H1 (cell line): Measurements from ENCODE around the gene MTX1. TPM values are rescaled to one million over a fixed set of nuclear protein-coding genes. Genes with fewer than 3 reads are reported as not detected.

Experiments
- CTCF ChIA-PET: fragments of 300-600 bp; sonication (Branson Sonifier 250); formaldehyde crosslinking; loops from one replicate; lab custom pipeline; 2021; ENCODE audit not compliant: partially characterized antibody; lab: Charles Lee
- POLR2A ChIA-PET: fragments of 300-600 bp; sonication (Branson Sonifier 250); formaldehyde crosslinking; loops from one replicate; lab custom pipeline; 2021; ENCODE audit warnings: inconsistent platforms; ENCODE audit not compliant: partially characterized antibody; lab: Charles Lee
- DNase-seq, 2 experiments: peaks; one replicate each; pipeline versions ENCODE4 v3.0.0 to v3.0.0-alpha.2; 2010 to 2022; ENCODE audit warnings: low spot score in 2 of 2, low read depth in 1 of 2, mixed read lengths in 1 of 2
- FAIRE-seq: peaks from 2 replicates; lab custom pipeline; 2011; peaks lifted over from hg19 to GRCh38; lab: Jason Lieb, UNC
- H2AFZ ChIP-seq: 2 replicates; pipeline ENCODE4 v1.8.1; 2012; ENCODE audit warnings: low read length, inconsistent platforms
- H2AK5ac ChIP-seq: 2 replicates; pipeline ENCODE4 v1.6.1; 2013; ENCODE audit warnings: low read depth, low read length
- H2BK120ac ChIP-seq: replicated peaks from 2 replicates; pipeline ENCODE3; 2013; ENCODE audit warnings: low read depth, low read length, inconsistent platforms
- H2BK12ac ChIP-seq: 2 replicates; pipeline ENCODE4 v1.6.1; 2013; ENCODE audit warnings: low read depth, low read length
- H2BK15ac ChIP-seq: 2 replicates; pipeline ENCODE4 v1.6.1; 2013; ENCODE audit warnings: low read length
- H2BK20ac ChIP-seq: 2 replicates; pipeline ENCODE4 v1.6.1; 2013; ENCODE audit warnings: low read length
- H2BK5ac ChIP-seq: 2 replicates; pipeline ENCODE4 v1.6.1; 2013; ENCODE audit warnings: low read depth, low read length
- H3K14ac ChIP-seq: 2 replicates; pipeline ENCODE4 v1.6.1; 2013; ENCODE audit warnings: inconsistent platforms; ENCODE audit not compliant: insufficient read length
- H3K18ac ChIP-seq: 2 replicates; pipeline ENCODE4 v1.6.1; 2013; ENCODE audit warnings: low read length; ENCODE audit errors: extremely low read depth
- H3K23ac ChIP-seq: 2 replicates; pipeline ENCODE4 v1.6.1; 2013; ENCODE audit warnings: inconsistent platforms; ENCODE audit not compliant: insufficient read length
- H3K23me2 ChIP-seq: 2 replicates; pipeline ENCODE4 v1.6.1; 2013; ENCODE audit warnings: low read depth, low read length
- H3K27ac ChIP-seq: 2 replicates; pipeline ENCODE4 v1.6.1; 2011; ENCODE audit warnings: low read depth, low read length, inconsistent platforms
- H3K27me3 ChIP-seq, 4 experiments: replicated peaks in 1 of 4; 1 replicate in 1 of 4; 2 replicates in 3 of 4; pipeline versions ENCODE4 v1.6.1 to v1.8.1; 2011 to 2013; ENCODE audit warnings: low read length in 3 of 4, mild to moderate bottlenecking in 3 of 4, inconsistent platforms in 2 of 4, mixed read lengths in 2 of 4, moderate library complexity in 1 of 4; ENCODE audit not compliant: control insufficient read depth in 3 of 4, insufficient read depth in 3 of 4; ENCODE audit errors: extremely low read depth in 1 of 4
- H3K36me3 ChIP-seq, 4 experiments: 2 replicates each; pipeline versions ENCODE4 v1.6.1 to v1.8.1; 2011 to 2013; ENCODE audit warnings: mild to moderate bottlenecking in 4 of 4, low read length in 3 of 4, moderate library complexity in 2 of 4, control low read depth in 1 of 4, inconsistent platforms in 1 of 4; ENCODE audit not compliant: insufficient read depth in 4 of 4, control insufficient read depth in 2 of 4
- H3K4ac ChIP-seq: replicated peaks from 2 replicates; pipeline ENCODE3; 2013; ENCODE audit warnings: low read length, low read depth, mixed read lengths, inconsistent platforms; ENCODE audit not compliant: insufficient read length
- H3K4me1 ChIP-seq, 4 experiments: replicated peaks in 1 of 4; 1 replicate in 1 of 4; 2 replicates in 3 of 4; pipeline versions ENCODE4 v1.6.1 to v1.8.1; 2011 to 2013; ENCODE audit warnings: low read length in 3 of 4, inconsistent platforms in 2 of 4, mixed read lengths in 1 of 4; ENCODE audit not compliant: insufficient read depth in 4 of 4, control insufficient read depth in 3 of 4
- H3K4me2 ChIP-seq, 2 experiments: 2 replicates each; pipeline versions ENCODE4 v1.6.1 to v1.8.1; 2011 to 2013; ENCODE audit warnings: low read depth in 2 of 2, low read length in 2 of 2, control low read depth in 1 of 2, inconsistent platforms in 1 of 2, mild to moderate bottlenecking in 1 of 2; ENCODE audit not compliant: insufficient read depth in 1 of 2
- H3K4me3 ChIP-seq, 4 experiments: fragments of 200-600, 300-600 bp in 1 of 4; sonication (generic), shearing (Covaris generic), sonication (Bioruptor Twin) in 1 of 4; 2 replicates each; pipeline versions ENCODE4 v1.5.1 to v1.8.1; 2011 to 2016; ENCODE audit warnings: low read length in 4 of 4, low read depth in 3 of 4, control low read depth in 2 of 4, inconsistent platforms in 2 of 4, mild to moderate bottlenecking in 2 of 4, mixed read lengths in 1 of 4, moderate library complexity in 1 of 4; ENCODE audit not compliant: insufficient read depth in 2 of 4; ENCODE audit errors: extremely low read depth in 1 of 4
- H3K56ac ChIP-seq: replicated peaks from 2 replicates; pipeline ENCODE3; 2013; ENCODE audit warnings: low read depth, mild to moderate bottlenecking, mixed read lengths, low read length, inconsistent platforms; ENCODE audit not compliant: insufficient read length
- H3K79me1 ChIP-seq: 2 replicates; pipeline ENCODE4 v1.6.1; 2013; ENCODE audit warnings: low read depth, low read length, control low read depth
- H3K79me2 ChIP-seq, 2 experiments: 2 replicates each; pipeline versions ENCODE4 v1.6.1 to v1.8.1; 2012 to 2013; ENCODE audit warnings: low read length in 2 of 2, mild to moderate bottlenecking in 2 of 2, inconsistent platforms in 1 of 2; ENCODE audit not compliant: insufficient read depth in 2 of 2, control insufficient read depth in 1 of 2
- H3K9ac ChIP-seq, 4 experiments: replicated peaks in 1 of 4; 1 replicate in 1 of 4; 2 replicates in 3 of 4; pipeline versions ENCODE4 v1.6.1 to v1.8.1; 2011 to 2013; ENCODE audit warnings: low read depth in 3 of 4, low read length in 3 of 4, control low read depth in 2 of 4, mild to moderate bottlenecking in 2 of 4, moderate library complexity in 2 of 4, inconsistent platforms in 1 of 4; ENCODE audit errors: extremely low read depth in 1 of 4
- H3K9me3 ChIP-seq, 2 experiments: 2 replicates each; pipeline versions ENCODE4 v1.6.1 to v1.8.1; 2012 to 2013; ENCODE audit warnings: mild to moderate bottlenecking in 2 of 2, moderate library complexity in 2 of 2, control low read depth in 1 of 2, inconsistent platforms in 1 of 2, low read depth in 1 of 2, low read length in 1 of 2, mixed read lengths in 1 of 2; ENCODE audit not compliant: insufficient read depth in 2 of 2
- H4K20me1 ChIP-seq, 2 experiments: replicated peaks in 1 of 2; 2 replicates each; pipeline versions ENCODE3 to v1.8.1; 2011 to 2013; ENCODE audit warnings: inconsistent platforms in 2 of 2, low read length in 2 of 2, mild to moderate bottlenecking in 1 of 2; ENCODE audit not compliant: insufficient read depth in 2 of 2, control insufficient read depth in 1 of 2
- H4K5ac ChIP-seq: 2 replicates; pipeline ENCODE4 v1.6.1; 2013; ENCODE audit warnings: low read length, low read depth, mixed read lengths, inconsistent platforms; ENCODE audit not compliant: insufficient read length
- H4K8ac ChIP-seq: 2 replicates; pipeline ENCODE4 v1.8.0; 2013; ENCODE audit warnings: mild to moderate bottlenecking, moderate library complexity, low read length, inconsistent platforms; ENCODE audit not compliant: insufficient read depth; ENCODE audit errors: extremely low read depth
- H4K91ac ChIP-seq: replicated peaks from 2 replicates; pipeline ENCODE3; 2013; ENCODE audit warnings: low read length, mixed read lengths, inconsistent platforms; ENCODE audit not compliant: insufficient read length
- GTF2F1 ChIP-seq: IDR thresholded peaks from 2 replicates; pipeline ENCODE4 v1.6.1; 2012; ENCODE audit warnings: low read depth, low read length, improper control_type of control experiment, borderline replicate concordance
- RAD21 ChIP-seq, 2 experiments: IDR thresholded peaks in 1 of 2; conservative IDR thresholded peaks in 1 of 2; 2 replicates each; pipeline ENCODE4 v1.6.1; 2011; ENCODE audit warnings: low read depth in 2 of 2, low read length in 2 of 2, improper control_type of control experiment in 1 of 2, inconsistent platforms in 1 of 2, mild to moderate bottlenecking in 1 of 2, moderate library complexity in 1 of 2
- WGBS, 2 experiments: shearing (Covaris generic) in 1 of 2; methylation state at CpG; one replicate each; pipeline versions ENCODE4 v1.1.6 to v1.1.7; 2013 to 2015; ENCODE audit warnings: low lambda C conversion rate in 2 of 2, mixed read lengths in 2 of 2, inconsistent platforms in 1 of 2, low coverage in 1 of 2, missing lambda C conversion rate in 1 of 2; ENCODE audit not compliant: insufficient replicate concordance in 2 of 2, insufficient coverage in 1 of 2, insufficient read length in 1 of 2; ENCODE audit errors: extremely low coverage in 1 of 2, missing lambda C conversion rate in 1 of 2; 5-methylcytosine and 5-hydroxymethylcytosine counted together
- polyA plus RNA-seq, 7 experiments: library from polyadenylated mRNA; depleted of rRNA in 3 of 7; stranded (reverse) in 5 of 7; unstranded in 2 of 7; fragments of >200 nt in 5 of 7; fragments of 200-250 nt in 2 of 7; gene quantifications; 1 replicate in 5 of 7; 2 replicates in 1 of 7; 4 replicates in 1 of 7; pipeline versions ENCODE4 v1.2.1 to v1.2.3, GENCODE V29; 2011 to 2013; ENCODE audit warnings: missing spikeins in 2 of 7, mixed read lengths in 2 of 7
- total RNA-seq: library from RNA; stranded (reverse); fragmentation: NEBNext Ultra II Directional; extraction: Animal tissue kit (Norgen Biotek cat#: 25700); gene quantifications from 2 replicates; pipeline ENCODE4 v1.2.1, GENCODE V29; 2021

The MTX1 gene
- total and polyA plus RNA-seq, 2 of the 8 experiments (the other 6 are each of a cell fraction or from before 2014, with no cell fraction given): 47.9 to 131 TPM

DNA sequence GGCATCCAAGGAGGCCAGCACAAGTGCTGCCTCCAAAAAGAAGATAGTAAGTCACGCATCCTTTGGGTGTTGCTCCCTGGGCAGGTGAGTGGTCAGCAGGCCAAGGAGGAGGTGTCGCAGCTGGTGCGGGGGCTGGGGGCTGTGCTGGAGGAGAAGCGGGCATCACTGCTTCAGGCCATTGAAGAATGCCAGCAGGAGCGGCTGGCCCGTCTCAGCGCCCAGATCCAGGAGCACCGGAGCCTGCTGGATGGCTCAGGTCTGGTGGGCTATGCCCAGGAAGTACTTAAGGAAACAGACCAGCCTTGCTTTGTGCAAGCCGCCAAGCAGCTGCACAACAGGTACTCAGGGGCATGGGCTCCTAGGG lies 30.6 kb upstream of the MTX1 start:
- no peak overlapping the region for H4K91ac ChIP-seq
- no peaks in the 10 kb centered on the region for H3K9me3 ChIP-seq
- no peak overlapping the region for H3K23ac ChIP-seq
- DNase-seq (no peak), FAIRE-seq (no peak)
- peaks cover 0 to 4% of the 10 kb centered on the region in 2 experiments; a peak in 1 of 4 replicates for H3K79me2 ChIP-seq
- H2AK5ac ChIP-seq: no peak overlapping the region
- H4K20me1 ChIP-seq: peaks cover 8 to 10% of the 10 kb centered on the region in 2 experiments
- H4K5ac ChIP-seq: no peak overlapping the region
- no peak overlapping the region for H2BK120ac ChIP-seq
- no peak overlapping the region for H4K8ac ChIP-seq
- H3K23me2 ChIP-seq: peaks cover 10% of the 10 kb centered on the region; the same call in 1 of the 2 replicates
- H2BK15ac ChIP-seq: no peak overlapping the region
- no peaks in the 10 kb centered on the region for H3K27me3 ChIP-seq
- no peaks in the 10 kb centered on the region; the same call in 1 of the 2 replicates for H3K79me1 ChIP-seq
- H2BK5ac ChIP-seq: no peak overlapping the region
- H3K4me3 ChIP-seq: no peak overlapping the region
- no peak overlapping the region for H2AFZ ChIP-seq
- no peak overlapping the region; a peak in 1 of 7 replicates for H3K9ac ChIP-seq
- no peak overlapping the region for H2BK20ac ChIP-seq
- POLR2A ChIA-PET: interaction anchor here (1.6 to 20.5 kb wide), 4 partner anchors 9 to 49 kb away, joined by 3 to 512 read pairs (median 10); partner anchors contain the start of genes MTX1 and THBS3
- no peak overlapping the region for H3K18ac ChIP-seq
- WGBS, 2 experiments: 97% methylated on average over 9 of the region's 9 CpGs; no CpG with 5 or more reads in 1 of the 2 experiments
- H3K4ac ChIP-seq: no peak overlapping the region
- no peak overlapping the region for H3K14ac ChIP-seq
- peaks cover 15 to 45% (median 30%) of the 10 kb centered on the region in 4 experiments for H3K36me3 ChIP-seq
- peaks cover 0 to 21% (median 8%) of the 10 kb centered on the region in 4 experiments; a peak in 5 of 7 replicates for H3K4me1 ChIP-seq
- no peak overlapping the region for H3K27ac ChIP-seq
- no peak overlapping the region for H2BK12ac ChIP-seq
- H3K4me2 ChIP-seq: no peak overlapping the region
- CTCF ChIA-PET: interaction anchor here (0.5 to 7.9 kb wide), 14 partner anchors 9 to 158 kb away, joined by 3 to 107 read pairs (median 4); partner anchors contain the start of gene SCAMP3
- H3K56ac ChIP-seq: no peak overlapping the region
- TF ChIP-seq GTF2F1 (no peak), RAD21 (IDR thresholded peaks at IDR 0.05 in 1 of 2, conservative IDR thresholded peaks at IDR 0.05 in 1 of 2; ENCODE audit: low read depth in 2 of 2, low read length in 2 of 2) (no peak)
